BJ (cell line): ENCODE data around the gene ASMT. TPM values are rescaled to one million over a fixed set of nuclear protein-coding genes. Genes with fewer than 3 reads are reported as not detected.
"Not testable (repeated sequence)": the region's sequence is repeated elsewhere in the genome, so short reads cannot be mapped to it uniquely, and the experiment has no call there.

Source experiments
- CTCF ChIA-PET: fragments of 350-600 bp; formaldehyde crosslinking; extraction: SDS; loops from one replicate; lab custom pipeline; 2021; ENCODE audit warnings: antibody characterized with exemption, inconsistent platforms; lab: Yijun Ruan, JAX
- POLR2A ChIA-PET: fragments of 300-600 bp; sonication (Branson Sonifier 250); formaldehyde crosslinking; extraction: SDS; loops from one replicate; lab custom pipeline; 2021; ENCODE audit warnings: antibody characterized with exemption; lab: Charles Lee
- DNase-seq: peaks from one replicate; pipeline ENCODE4 v3.0.0-alpha.2; 2011; ENCODE audit warnings: low read depth
- H3K27me3 ChIP-seq: 2 replicates; pipeline ENCODE4 v1.6.0; 2011; ENCODE audit warnings: low read length; ENCODE audit not compliant: control insufficient read depth, insufficient read depth
- H3K36me3 ChIP-seq: 2 replicates; pipeline ENCODE4 v1.5.1; 2011; ENCODE audit warnings: low read length; ENCODE audit not compliant: control insufficient read depth, insufficient read depth
- H3K4me3 ChIP-seq: 2 replicates; pipeline ENCODE4 v1.5.1; 2011; ENCODE audit warnings: low read depth, mild to moderate bottlenecking, control low read depth, low read length
- CTCF ChIP-seq: IDR thresholded peaks from 2 replicates; pipeline ENCODE4 v1.5.1; 2011; ENCODE audit warnings: low read depth, mild to moderate bottlenecking, control low read depth, inconsistent platforms, low read length, moderate library complexity; ENCODE audit not compliant: insufficient read depth
- polyA minus RNA-seq: library from RNA; depleted of rRNA, polyadenylated mRNA; stranded (reverse); fragments of >200 nt; gene quantifications from 2 replicates; pipeline ENCODE4 v1.2.3, GENCODE V29; 2011; rRNA and poly(A)+ RNA removed
- polyA plus RNA-seq: library from polyadenylated mRNA; depleted of rRNA; stranded (reverse); fragments of >200 nt; gene quantifications from 2 replicates; pipeline ENCODE4 v1.2.3, GENCODE V29; 2011; rRNA removed

The ASMT gene
- not detected in 2 replicates for polyA plus RNA-seq
- not detected in 2 replicates for polyA minus RNA-seq

- DNase-seq = no peak
- no peak for TF ChIP-seq CTCF
- ChIA-PET POLR2A (no interaction called here), CTCF (no interaction called here)
- Histone ChIP-seq H3K36me3 (no peaks in the 10 kb centered on the region), H3K27me3 (no peaks in the 10 kb centered on the region), H3K4me3 (no peak within 1 kb of the TSS)
Observed at GRCh38 chrX:1614927-1615326, at the start of gene ASMT. TSS of gene ASMT (plus strand) at chrX:1615059. CDS start at chrX:1615200, 141 bp downstream.

GRCh38 chrX:1574181-1574580 is 40.7 kb upstream of the ASMT start:
- CTCF ChIA-PET, DNase-seq, POLR2A ChIA-PET, H3K36me3 ChIP-seq, H3K4me3 ChIP-seq, H3K27me3 ChIP-seq: not testable (repeated sequence)

DNA sequence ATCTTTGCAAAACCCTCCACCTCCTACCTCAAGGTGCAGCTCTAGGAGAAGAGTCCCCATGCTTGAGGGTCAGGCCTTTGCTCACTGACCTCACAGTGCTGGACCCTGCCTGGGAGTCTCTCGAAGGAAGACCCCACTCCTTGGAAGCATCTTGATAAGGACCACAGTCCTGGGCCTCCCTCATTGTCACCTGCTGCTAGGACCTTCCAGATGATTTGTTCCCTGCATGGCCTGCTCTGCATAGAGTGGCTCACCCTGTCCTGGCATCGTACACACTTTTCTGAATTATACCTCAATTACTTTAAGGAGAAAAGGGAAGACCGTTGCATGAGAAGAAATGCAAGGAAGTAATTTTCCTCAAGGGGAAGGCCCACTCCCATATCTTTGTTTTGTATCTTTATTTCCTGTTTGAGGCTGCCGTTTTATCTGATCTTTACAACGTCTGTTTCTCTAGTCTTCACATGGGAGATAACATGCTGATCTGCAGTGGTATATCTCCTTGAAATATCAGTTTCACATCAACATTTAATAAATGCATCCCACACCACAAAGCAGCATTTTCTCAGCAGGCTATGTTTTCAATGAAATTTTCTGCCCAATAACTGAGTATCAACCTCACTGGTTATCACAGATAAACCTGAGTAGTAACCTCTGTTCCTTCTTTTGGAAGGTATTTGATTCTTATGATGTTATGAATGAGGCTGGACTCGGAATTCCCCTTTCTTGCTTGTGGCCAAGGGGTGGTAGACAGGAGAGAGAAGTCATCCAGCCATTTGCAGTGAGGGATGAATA is 38.5 kb upstream of the ASMT start:
- no peaks in the 10 kb centered on the region for H3K27me3 ChIP-seq
- TF ChIP-seq CTCF = no peak
- DNase-seq = no peak
- H3K4me3 ChIP-seq = no peak overlapping the region
- H3K36me3 ChIP-seq = no peaks in the 10 kb centered on the region
- CTCF ChIA-PET = no interaction called here
- POLR2A ChIA-PET = no interaction called here

DNA sequence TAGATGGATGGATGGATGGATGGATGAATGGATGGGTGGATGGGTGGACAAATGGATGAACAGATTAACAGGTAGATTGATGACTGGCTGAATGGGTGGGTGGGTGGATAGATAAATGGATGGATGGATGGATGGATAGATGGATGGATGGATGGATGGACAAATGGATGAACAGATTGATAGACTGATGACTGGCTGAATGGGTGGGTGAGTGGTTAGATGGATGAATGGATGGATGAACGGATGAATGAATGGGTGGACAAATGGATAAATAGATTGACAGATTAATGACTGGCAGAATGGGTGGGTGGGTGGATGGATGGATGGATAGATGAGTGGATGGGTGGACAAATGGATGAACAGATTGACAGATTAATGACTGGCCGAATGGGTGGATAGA is 37.0 kb upstream of the ASMT start:
- Histone ChIP-seq H3K27me3 (no peaks in the 10 kb centered on the region), H3K36me3 (no peaks in the 10 kb centered on the region), H3K4me3 (no peak overlapping the region)
- DNase-seq = no peak
- no peak for TF ChIP-seq CTCF
- POLR2A ChIA-PET = no interaction called here
- CTCF ChIA-PET = no interaction called here

- no peak for DNase-seq
- CTCF ChIA-PET = no interaction called here
Observed at GRCh38 chrX:1578511-1579173, 36.2 kb upstream of the ASMT start.

More at GRCh38 chrX:1578511-1579173, 36.2 kb upstream of the ASMT start:
- Histone ChIP-seq H3K4me3 (no peak overlapping the region), H3K27me3 (no peaks in the 10 kb centered on the region), H3K36me3 (no peaks in the 10 kb centered on the region)
- TF ChIP-seq CTCF = no peak
- POLR2A ChIA-PET = no interaction called here
